Activated CD4-positive, alpha-beta T cell treated with anti-CD3 and anti-CD28 coated beads for 36 hours (primary cell): Measurements from ENCODE around the gene MAPT. TPM values are rescaled to one million over a fixed set of nuclear protein-coding genes. Genes with fewer than 3 reads are reported as not detected.
"Not testable (repeated sequence)": the region's sequence is repeated elsewhere in the genome, so short reads cannot be mapped to it uniquely, and the experiment has no call there.

ENCODE experiments used
- ATAC-seq: fragments of 200-7000 bp; cut with Tn5 transposase; one replicate; pipeline ENCODE4 v1.10.0; 2021; ENCODE audit warnings: mild to moderate bottlenecking, moderate library complexity
- CTCF ChIA-PET: fragments of 350-600 bp; sonication (Branson Sonifier 250); formaldehyde crosslinking; loops from one replicate; lab custom pipeline; 2021; ENCODE audit warnings: antibody characterized with exemption; lab: Charles Lee
- POLR2A ChIA-PET: fragments of 350-600 bp; sonication (Branson Sonifier 250); formaldehyde crosslinking; loops from one replicate; lab custom pipeline; 2021; ENCODE audit warnings: antibody characterized with exemption, inconsistent platforms; lab: Charles Lee
- DNase-seq: peaks from one replicate; pipeline ENCODE4 v3.0.0-alpha.2; 2020
- H3K27ac Mint-ChIP-seq: one replicate; pipeline ENCODE4 v1.8.0; 2021; ENCODE audit warnings: mixed read lengths
- H3K27me3 Mint-ChIP-seq: one replicate; pipeline ENCODE4 v1.8.0; 2021; ENCODE audit warnings: mixed read lengths
- H3K36me3 Mint-ChIP-seq: one replicate; pipeline ENCODE4 v1.8.0; 2021; ENCODE audit warnings: low read depth, mixed read lengths
- H3K4me1 Mint-ChIP-seq: one replicate; pipeline ENCODE4 v1.8.0; 2021; ENCODE audit warnings: mixed read lengths
- H3K4me3 Mint-ChIP-seq: one replicate; pipeline ENCODE4 v1.8.0; 2021; ENCODE audit warnings: mild to moderate bottlenecking, moderate library complexity, mixed read lengths
- H3K9me3 Mint-ChIP-seq: one replicate; pipeline ENCODE4 v1.8.0; 2021; ENCODE audit warnings: low read depth, mixed read lengths
- intact Hi-C, 2 experiments: fragments of 100-400 bp; cut with DNase I in 1 of 2; cut with micrococcal nuclease in 1 of 2; formaldehyde crosslinking; loops; one replicate each; pipeline versions ENCODE4 v1.14.2 to v1.15.1; 2022 to 2024; cut with DNase I, micrococcal nuclease
- total RNA-seq, 2 experiments: library from RNA; stranded (reverse); gene quantifications; one replicate each; pipeline ENCODE4 v1.2.3, GENCODE V29; 2021

The MAPT gene
- total RNA-seq, 2 experiments from 2014 or later = 0.75 to 1.7 TPM

DNA sequence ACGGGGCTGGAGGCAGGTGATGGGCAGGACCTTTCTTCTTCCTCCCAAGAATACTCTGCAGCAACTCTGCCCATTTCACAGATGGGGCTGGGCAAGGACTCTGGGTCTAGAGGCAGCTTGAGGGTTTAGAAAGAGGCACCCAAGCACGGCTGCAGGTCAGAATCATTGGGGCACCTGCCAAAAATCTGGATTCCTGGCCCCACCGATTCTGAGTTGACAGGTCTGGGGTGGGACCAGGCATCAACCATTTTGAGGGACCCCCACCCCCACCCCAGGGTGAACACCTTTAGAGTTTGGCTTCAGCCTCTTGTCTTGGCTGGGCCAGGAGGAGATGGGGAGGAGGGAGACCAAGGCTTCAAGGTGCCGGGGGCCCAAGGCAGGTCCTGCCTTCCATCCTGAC lies 44.3 kb upstream of the MAPT start:
- H3K36me3 Mint-ChIP-seq = no peaks in the 10 kb centered on the region
- H3K27me3 Mint-ChIP-seq = peaks cover 5% of the 10 kb centered on the region

DNA sequence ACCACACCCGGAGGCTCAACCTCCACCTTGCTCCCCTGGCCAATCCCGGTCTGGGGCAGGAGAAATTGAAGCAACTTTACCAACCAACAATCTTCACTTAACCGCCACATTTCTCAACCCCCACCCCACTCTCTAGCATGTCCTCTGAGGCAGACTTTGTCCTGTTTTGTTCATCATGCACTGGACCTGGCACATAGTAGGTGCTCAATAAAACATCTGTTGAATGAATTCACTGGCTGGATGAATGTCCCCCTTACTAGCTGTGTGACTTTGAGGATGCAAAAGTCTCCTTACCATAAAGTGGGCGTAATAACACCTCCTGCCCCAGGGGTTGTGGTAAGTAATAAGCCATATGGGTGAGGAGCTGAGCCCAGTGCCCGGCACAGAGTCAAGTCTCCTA lies 43.9 kb upstream of the MAPT start:
- no peaks in the 10 kb centered on the region for H3K36me3 Mint-ChIP-seq
- peaks cover 4% of the 10 kb centered on the region for H3K4me1 Mint-ChIP-seq
- no peak for ATAC-seq
- ChIA-PET CTCF (no interaction called here), POLR2A (interaction anchor here (0.6 kb wide), 1 partner anchor 259 kb away, joined by 3 read pairs; no protein-coding TSS in a partner anchor)
- H3K4me3 Mint-ChIP-seq = no peak overlapping the region
- DNase-seq = no peak
- no peaks in the 10 kb centered on the region for H3K9me3 Mint-ChIP-seq
- intact Hi-C loops = no loop called here
- H3K27me3 Mint-ChIP-seq = peaks cover 9% of the 10 kb centered on the region
- H3K27ac Mint-ChIP-seq = no peak overlapping the region

More for the DNA sequence above, 44.3 kb upstream of the MAPT start:
- Mint-ChIP-seq H3K9me3 (no peaks in the 10 kb centered on the region), H3K27ac (no peak overlapping the region), H3K4me3 (no peak overlapping the region), H3K4me1 (peaks cover 4% of the 10 kb centered on the region)
- no peak for ATAC-seq
- POLR2A ChIA-PET = interaction anchor here (0.6 to 0.7 kb wide), 2 partner anchors 30 to 260 kb away, joined by 3 read pairs; no protein-coding TSS in a partner anchor
- intact Hi-C loops = no loop called here
- no peak for DNase-seq
- CTCF ChIA-PET = interaction anchor here (1.0 kb wide), 1 partner anchor 27 kb away, joined by 4 read pairs; no protein-coding TSS in a partner anchor

DNA sequence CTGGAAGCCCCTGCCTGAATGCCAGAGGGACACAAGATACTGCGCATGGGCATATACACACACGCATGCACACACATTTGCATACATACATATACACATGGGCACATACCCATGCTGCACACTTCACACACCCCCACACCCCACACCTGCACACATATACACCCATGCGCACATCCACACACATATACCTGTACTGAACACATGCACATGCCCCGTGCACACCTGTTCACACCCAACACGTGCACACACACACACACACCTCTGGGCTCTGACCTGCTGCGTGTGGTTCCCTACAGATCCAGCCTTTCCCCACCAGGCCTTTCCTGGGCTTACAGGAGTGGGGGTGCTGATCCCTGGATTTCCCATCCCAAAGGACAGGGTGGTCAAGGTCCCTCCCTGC lies 43.3 kb upstream of the MAPT start:
- intact Hi-C loops = no loop called here
- H3K4me3 Mint-ChIP-seq = no peak overlapping the region
- peaks cover 12% of the 10 kb centered on the region for H3K27me3 Mint-ChIP-seq
- H3K36me3 Mint-ChIP-seq = no peaks in the 10 kb centered on the region
- ChIA-PET POLR2A (no interaction called here), CTCF (interaction anchor here (0.6 to 2.0 kb wide), 10 partner anchors 10 to 215 kb away, joined by 3 to 15 read pairs (median 4); no protein-coding TSS in a partner anchor)
- no peak for DNase-seq
- H3K9me3 Mint-ChIP-seq = no peaks in the 10 kb centered on the region
- ATAC-seq = no peak
- no peak overlapping the region for H3K27ac Mint-ChIP-seq
- peaks cover 4% of the 10 kb centered on the region for H3K4me1 Mint-ChIP-seq

DNA sequence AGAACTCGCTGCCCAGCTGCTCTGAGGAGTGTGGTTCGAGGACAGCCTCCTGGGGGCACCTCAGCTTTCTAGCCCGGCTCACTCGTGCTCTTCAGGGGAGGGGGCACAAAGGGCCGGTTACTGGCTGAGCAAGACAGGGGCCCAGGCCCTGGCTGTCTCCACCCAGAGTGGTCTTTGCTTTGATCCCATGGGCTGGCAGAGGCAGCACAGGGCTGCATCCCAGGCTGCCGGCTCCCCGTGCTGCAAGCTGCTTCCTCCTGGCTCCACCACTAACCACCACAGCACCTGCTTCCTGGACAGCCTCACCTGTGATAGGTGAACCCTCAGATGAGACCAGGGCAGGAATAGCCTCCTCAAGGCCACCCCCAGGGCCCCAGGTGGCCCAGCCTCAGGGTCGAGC lies 42.9 kb upstream of the MAPT start:
- intact Hi-C loops = no loop called here
- ChIA-PET POLR2A (no interaction called here), CTCF (interaction anchor here (0.5 to 2.0 kb wide), 14 partner anchors 10 to 348 kb away, joined by 3 to 15 read pairs (median 4); no protein-coding TSS in a partner anchor)
- no peaks in the 10 kb centered on the region for H3K9me3 Mint-ChIP-seq
- peaks cover 12% of the 10 kb centered on the region for H3K27me3 Mint-ChIP-seq
- ATAC-seq (no peak), DNase-seq (no peak)
- H3K36me3 Mint-ChIP-seq = no peaks in the 10 kb centered on the region
- H3K4me1 Mint-ChIP-seq = peaks cover 4% of the 10 kb centered on the region
- H3K4me3 Mint-ChIP-seq = no peak overlapping the region
- H3K27ac Mint-ChIP-seq = no peak overlapping the region

GRCh38 chr17:45851873-45852272 lies 42.5 kb upstream of the MAPT start:
- intact Hi-C loops = loop anchor here in 1 of 2 experiments (1.0 to 2.0 kb wide), 2 partner anchors 67 to 212 kb away; partner anchors contain the start of gene CRHR1
- ATAC-seq (no peak), DNase-seq (no peak)
- H3K27ac Mint-ChIP-seq = no peak overlapping the region
- H3K4me3 Mint-ChIP-seq = no peak overlapping the region
- CTCF ChIA-PET = interaction anchor here (0.5 to 2.0 kb wide), 24 partner anchors 9 to 348 kb away, joined by 3 to 15 read pairs (median 3); no protein-coding TSS in a partner anchor
- peaks cover 12% of the 10 kb centered on the region for H3K27me3 Mint-ChIP-seq
- POLR2A ChIA-PET = no interaction called here
- H3K9me3 Mint-ChIP-seq = no peaks in the 10 kb centered on the region
- no peaks in the 10 kb centered on the region for H3K36me3 Mint-ChIP-seq
- H3K4me1 Mint-ChIP-seq = peaks cover 4% of the 10 kb centered on the region

- Mint-ChIP-seq H3K4me1 (peaks cover 4% of the 10 kb centered on the region), H3K27me3 (peaks cover 12% of the 10 kb centered on the region), H3K27ac (no peak overlapping the region), H3K4me3 (no peak overlapping the region), H3K36me3 (no peaks in the 10 kb centered on the region), H3K9me3 (no peaks in the 10 kb centered on the region)
- ChIA-PET POLR2A (no interaction called here), CTCF (interaction anchor here (0.6 to 2.0 kb wide), 20 partner anchors 9 to 218 kb away, joined by 3 to 15 read pairs (median 4); no protein-coding TSS in a partner anchor)
- peak; percentile 44 for ATAC-seq
- intact Hi-C loops = loop anchor here in 1 of 2 experiments (1.0 to 2.0 kb wide), 2 partner anchors 68 to 212 kb away; partner anchors contain the start of gene CRHR1
- DNase-seq = peak; percentile 78
These were observed 41.6 kb upstream of the MAPT start for GRCh38 chr17:45852535-45853297.

- ATAC-seq (no peak), DNase-seq (no peak)
- Mint-ChIP-seq H3K9me3 (no peaks in the 10 kb centered on the region), H3K27ac (no peak overlapping the region), H3K4me1 (peaks cover 4% of the 10 kb centered on the region), H3K27me3 (peaks cover 19% of the 10 kb centered on the region), H3K36me3 (no peaks in the 10 kb centered on the region), H3K4me3 (no peak overlapping the region)
- intact Hi-C loops = no loop called here
- ChIA-PET CTCF (no interaction called here), POLR2A (no interaction called here)
These were observed 40.1 kb upstream of the MAPT start for GRCh38 chr17:45854209-45854608.

- ChIA-PET POLR2A (no interaction called here), CTCF (interaction anchor here (0.5 to 1.1 kb wide), 3 partner anchors 70 to 428 kb away, joined by 3 to 4 read pairs (median 4); no protein-coding TSS in a partner anchor)
- no peak for ATAC-seq
These were observed 38.5 kb upstream of the MAPT start for GRCh38 chr17:45855691-45856336.

DNA sequence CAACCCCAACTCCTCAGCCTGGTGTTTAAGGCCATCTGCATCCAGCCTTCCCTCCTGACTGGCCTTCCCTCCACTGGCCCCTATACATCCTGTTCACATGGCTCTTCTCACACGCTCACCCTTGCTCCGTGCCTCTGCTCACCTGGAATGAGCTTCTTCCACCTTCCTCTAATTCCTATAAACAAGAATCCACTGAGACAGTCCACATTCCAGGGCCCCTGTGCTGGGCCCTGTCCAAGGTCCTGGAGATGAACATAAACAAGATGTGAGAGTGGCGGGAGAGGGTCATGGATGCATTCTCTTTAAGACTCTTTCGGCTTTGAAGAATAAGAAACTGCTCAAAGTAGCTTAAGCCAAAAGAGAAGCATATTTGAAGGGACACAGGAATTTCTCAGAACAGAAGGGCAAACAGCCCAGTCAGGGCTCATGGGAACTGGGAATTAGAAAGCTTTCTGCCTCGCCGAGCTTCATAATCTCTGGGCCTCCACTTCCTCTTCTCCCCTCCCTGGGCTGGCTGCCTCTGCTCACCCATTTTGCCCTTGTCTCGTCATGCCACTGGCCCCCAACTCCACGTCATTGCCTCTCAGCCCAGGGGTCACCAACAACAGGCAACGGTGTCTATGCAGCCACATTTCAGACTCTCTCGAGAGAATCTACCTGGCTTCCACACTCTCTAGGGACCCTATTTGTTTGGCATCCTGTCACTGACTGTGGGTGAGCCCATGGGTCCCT lies 36.2 kb upstream of the MAPT start:
- no peak overlapping the region for H3K27ac Mint-ChIP-seq
- peaks cover 2% of the 10 kb centered on the region for H3K4me1 Mint-ChIP-seq
- no peak overlapping the region for H3K4me3 Mint-ChIP-seq
- ATAC-seq = no peak
- no peaks in the 10 kb centered on the region for H3K9me3 Mint-ChIP-seq
- intact Hi-C loops = no loop called here
- no peaks in the 10 kb centered on the region for H3K36me3 Mint-ChIP-seq
- DNase-seq = no peak
- POLR2A ChIA-PET = no interaction called here
- peaks cover 24% of the 10 kb centered on the region for H3K27me3 Mint-ChIP-seq
- CTCF ChIA-PET = no interaction called here

More at GRCh38 chr17:45855691-45856336, 38.5 kb upstream of the MAPT start:
- Mint-ChIP-seq H3K36me3 (no peaks in the 10 kb centered on the region), H3K27me3 (peaks cover 25% of the 10 kb centered on the region), H3K9me3 (no peaks in the 10 kb centered on the region), H3K4me1 (peaks cover 4% of the 10 kb centered on the region), H3K27ac (no peak overlapping the region), H3K4me3 (no peak overlapping the region)
- DNase-seq = no peak
- intact Hi-C loops = no loop called here

GRCh38 chr17:45861165-45861564 lies 33.2 kb upstream of the MAPT start:
- intact Hi-C loops = no loop called here
- Mint-ChIP-seq H3K9me3 (no peaks in the 10 kb centered on the region), H3K4me1 (no peaks in the 10 kb centered on the region), H3K36me3 (no peaks in the 10 kb centered on the region), H3K4me3 (no peak overlapping the region), H3K27me3 (peaks cover 22% of the 10 kb centered on the region), H3K27ac (no peak overlapping the region)
- ATAC-seq = no peak
- ChIA-PET POLR2A (no interaction called here), CTCF (interaction anchor here (0.7 to 1.3 kb wide), 4 partner anchors 9 to 221 kb away, joined by 3 to 4 read pairs (median 3); no protein-coding TSS in a partner anchor)
- no peak for DNase-seq

DNA sequence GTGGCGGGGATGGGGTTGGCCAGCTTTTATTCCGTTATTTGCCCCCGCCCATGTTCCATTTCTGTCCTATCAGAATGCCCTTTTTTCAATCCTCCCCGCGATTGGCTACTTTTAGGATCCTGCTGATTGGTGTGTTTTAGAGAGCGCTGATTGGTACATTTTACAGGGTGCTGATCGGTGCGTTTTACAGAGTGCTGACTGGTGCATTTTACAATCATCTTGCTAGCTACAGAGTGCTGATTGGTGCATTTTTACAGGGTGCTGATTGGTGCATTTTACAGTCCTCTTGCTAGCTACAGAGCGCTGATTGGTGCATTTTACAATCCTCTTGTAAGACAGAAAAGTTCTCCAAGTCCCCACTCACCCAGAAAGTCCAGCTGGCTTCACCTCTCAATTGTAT lies 32.2 kb upstream of the MAPT start:
- H3K27me3 Mint-ChIP-seq = peaks cover 22% of the 10 kb centered on the region
- intact Hi-C loops, H3K36me3 Mint-ChIP-seq, H3K4me1 Mint-ChIP-seq, H3K27ac Mint-ChIP-seq, ATAC-seq, H3K4me3 Mint-ChIP-seq, DNase-seq, H3K9me3 Mint-ChIP-seq, POLR2A ChIA-PET: not testable (repeated sequence)
- CTCF ChIA-PET = interaction anchor here (0.7 to 1.2 kb wide), 2 partner anchors 10 to 91 kb away, joined by 4 to 5 read pairs; no protein-coding TSS in a partner anchor
